Liver (tissue), 3 donors: ENCODE measurements around the gene TBC1D24.

ENCODE experiments used
- CTCF ChIP-seq: fragments of 150-350 bp; IDR thresholded peaks from 2 replicates; pipeline ENCODE4 v1.5.1; 2017; ENCODE audit warnings: improper control_type of control experiment, low read depth, low read length; ENCODE audit not compliant: missing input control
- GABPA ChIP-seq, 2 donors: IDR thresholded peaks in 1 of 2; conservative IDR thresholded peaks in 1 of 2; 2 replicates each; pipeline ENCODE4 v1.6.1; 2016; ENCODE audit warnings: antibody characterized with exemption in 2 of 2, mild to moderate bottlenecking in 1 of 2, moderate library complexity in 1 of 2
- MAX ChIP-seq: IDR thresholded peaks from 2 replicates; pipeline ENCODE4 v1.6.1; 2016; ENCODE audit warnings: antibody characterized with exemption
- RXRA ChIP-seq, 2 donors: IDR thresholded peaks; 2 replicates each; pipeline ENCODE4 v1.6.1; 2017 to 2018; ENCODE audit warnings: antibody characterized with exemption in 2 of 2, mild to moderate bottlenecking in 1 of 2
- SP1 ChIP-seq: IDR thresholded peaks from 2 replicates; pipeline ENCODE4 v1.6.1; 2018; ENCODE audit warnings: antibody characterized with exemption, mild to moderate bottlenecking
- TAF1 ChIP-seq: conservative IDR thresholded peaks from 2 replicates; pipeline ENCODE4 v1.6.1; 2016; ENCODE audit warnings: antibody characterized with exemption, mild to moderate bottlenecking
- YY1 ChIP-seq: IDR thresholded peaks from 2 replicates; pipeline ENCODE4 v1.6.1; 2016; ENCODE audit warnings: antibody characterized with exemption, mild to moderate bottlenecking
- donor health status: healthy.
- donor health status: healthy.

DNA sequence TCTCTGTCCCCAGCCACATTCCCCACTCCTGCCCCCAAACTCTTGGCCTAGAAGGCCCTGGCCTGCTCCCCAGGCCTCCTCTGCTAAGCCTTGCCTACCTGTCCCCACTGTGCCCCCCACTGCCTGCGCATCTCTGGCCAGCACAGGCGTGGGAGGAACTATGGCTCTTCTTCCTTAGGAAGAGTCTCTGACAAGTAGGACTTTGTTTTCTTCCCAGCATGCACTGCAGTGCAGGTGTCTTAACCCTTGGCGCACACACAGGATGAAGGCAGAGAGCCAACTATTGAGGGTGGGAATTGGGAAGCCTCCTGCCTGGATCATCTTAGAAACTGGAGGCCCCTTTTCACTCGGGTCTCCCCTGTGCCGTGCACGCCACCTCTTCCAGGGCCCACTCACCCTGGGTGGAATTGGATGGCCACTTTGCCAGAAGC, 48.9 kb downstream of the TBC1D24 start:
- TF ChIP-seq CTCF (no peak), GABPA (IDR thresholded peaks at IDR 0.05 in 1 of 2, conservative IDR thresholded peaks at IDR 0.05 in 1 of 2) (no peak), TAF1 (no peak), YY1 (no peak), SP1 (no peak), MAX (no peak), RXRA (IDR thresholded peaks at IDR 0.05) (no peak)
